ENCODE results near the gene OBSL1.

The OBSL1 gene

GRCh38 chr2:219537657-219538488, 33.5 kb downstream of the OBSL1 start:
- DNase-seq: no peak
- Mint-ChIP-seq H3K9me3 (no peaks in the 10 kb centered on the region), H3K27me3 (no peaks in the 10 kb centered on the region), H3K27ac (no peak overlapping the region), H3K4me3 (no peak overlapping the region), H3K4me1 (peaks cover 15% of the 10 kb centered on the region)
- no peak for ATAC-seq

DNA sequence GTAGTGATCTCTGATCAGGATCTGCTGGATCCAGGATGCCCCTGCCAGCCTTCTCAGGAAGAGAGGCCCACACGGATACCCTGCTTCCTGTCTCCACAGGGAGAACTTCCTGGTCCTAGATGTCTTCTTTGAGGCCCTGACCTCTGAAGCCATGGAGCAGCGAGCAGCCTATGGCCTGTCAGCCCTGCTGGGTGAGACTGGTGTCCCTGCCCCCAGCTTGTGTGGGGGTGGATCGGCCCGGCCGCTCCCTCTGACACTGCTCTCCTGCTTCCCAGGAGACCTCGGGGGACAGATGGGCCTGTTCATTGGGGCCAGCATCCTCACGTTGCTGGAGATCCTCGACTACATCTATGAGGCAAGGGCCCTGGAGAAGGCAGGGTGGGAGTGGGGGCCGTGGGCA, 34.4 kb downstream of the OBSL1 start:
- H3K27me3 Mint-ChIP-seq: peaks cover 7% of the 10 kb centered on the region
- H3K27ac Mint-ChIP-seq: peak overlapping the region in 1 of 2 donors; percentile 41
- no peaks in the 10 kb centered on the region for H3K9me3 Mint-ChIP-seq
- peaks cover 10% of the 10 kb centered on the region for H3K4me1 Mint-ChIP-seq
- no peak for ATAC-seq
- no peak for DNase-seq
- H3K4me3 Mint-ChIP-seq: no peak overlapping the region

DNA sequence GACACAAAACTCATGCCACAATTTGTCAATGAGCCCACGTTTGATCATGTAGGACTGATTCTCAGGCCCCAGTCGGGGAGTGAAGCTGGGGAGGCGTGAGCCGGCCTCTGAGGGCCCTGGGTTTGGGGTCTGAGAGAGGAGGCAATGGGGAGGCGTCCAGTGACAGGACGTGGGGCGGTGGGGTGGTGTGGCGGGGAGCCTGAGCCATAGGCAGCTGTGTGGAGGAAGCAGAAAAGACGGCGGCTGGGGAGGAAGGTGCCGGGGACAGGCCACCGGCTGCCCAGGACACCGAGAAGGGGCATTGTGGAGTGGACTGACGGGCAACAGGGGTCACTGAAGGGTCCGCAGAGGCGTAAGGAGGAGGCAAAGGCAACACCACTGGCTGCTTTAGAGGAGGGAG, 34.9 kb downstream of the OBSL1 start:
- H3K27me3 Mint-ChIP-seq: peaks cover 10% of the 10 kb centered on the region
- no peak overlapping the region for H3K27ac Mint-ChIP-seq
- H3K4me3 Mint-ChIP-seq: no peak overlapping the region
- H3K9me3 Mint-ChIP-seq: no peaks in the 10 kb centered on the region
- H3K4me1 Mint-ChIP-seq: peaks cover 4% of the 10 kb centered on the region
- DNase-seq: no peak
- ATAC-seq: no peak

DNA sequence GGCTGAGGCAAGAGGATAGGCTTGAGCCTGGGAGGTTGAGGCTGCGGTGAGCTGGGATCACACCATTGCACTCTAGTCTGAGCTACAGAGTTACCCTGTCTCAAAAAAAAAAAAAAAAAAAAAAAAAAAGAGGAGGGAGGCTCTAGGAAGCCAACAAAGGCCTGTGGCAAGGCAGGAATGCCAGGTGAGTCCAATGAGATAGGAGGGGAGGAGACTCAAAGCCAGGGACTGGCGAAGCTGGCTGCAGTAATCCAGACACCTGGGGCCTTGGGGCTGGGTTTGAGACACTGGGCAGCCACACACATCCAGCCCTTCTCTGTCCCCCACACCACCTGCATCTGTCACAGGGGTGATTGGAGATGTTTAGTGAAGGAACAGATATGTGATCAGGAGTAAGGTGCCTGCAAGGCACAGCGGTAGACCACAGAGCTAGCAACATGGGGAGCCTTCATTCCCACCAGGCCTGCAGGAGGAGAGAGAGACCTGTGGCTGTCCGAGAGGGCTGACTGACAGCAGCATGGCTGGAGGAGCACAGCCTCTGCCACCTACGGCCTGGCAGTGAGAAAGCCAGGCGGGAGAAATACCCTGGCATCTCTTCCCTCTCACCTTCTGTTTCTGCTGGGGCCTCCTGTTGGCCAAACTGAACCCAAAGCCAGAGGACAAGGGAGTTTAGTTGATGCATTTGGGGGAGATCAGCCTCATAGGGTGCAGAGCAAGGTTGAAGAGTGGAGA, 37.2 kb downstream of the OBSL1 start:
- Mint-ChIP-seq H3K27ac (no peak overlapping the region), H3K4me1 (peaks cover 8% of the 10 kb centered on the region), H3K9me3 (no peaks in the 10 kb centered on the region), H3K27me3 (peaks cover 33% of the 10 kb centered on the region), H3K4me3 (no peak overlapping the region)
- DNase-seq (no peak), ATAC-seq (no peak)

DNA sequence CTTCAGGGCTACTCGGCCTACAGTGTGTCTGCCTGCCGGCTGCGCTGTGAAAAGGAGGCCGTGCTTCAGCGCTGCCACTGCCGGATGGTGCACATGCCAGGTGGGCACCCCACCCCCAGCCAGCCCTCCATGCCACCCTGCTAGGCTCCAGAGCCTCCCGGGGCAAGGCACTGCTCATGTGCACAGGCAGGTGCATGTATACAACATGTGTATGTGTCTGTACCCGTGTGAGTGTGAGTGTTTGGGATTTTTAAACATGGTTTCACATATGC, 39.0 kb downstream of the OBSL1 start:
- DNase-seq: no peak
- Mint-ChIP-seq H3K9me3 (no peaks in the 10 kb centered on the region), H3K4me3 (no peak overlapping the region), H3K27me3 (peaks cover 51% of the 10 kb centered on the region), H3K4me1 (peaks cover 8% of the 10 kb centered on the region), H3K27ac (no peak overlapping the region)
- no peak for ATAC-seq

GRCh38 chr2:219531639-219532377, 39.5 kb downstream of the OBSL1 start:
- Mint-ChIP-seq H3K9me3 (no peaks in the 10 kb centered on the region), H3K4me3 (no peak overlapping the region), H3K27ac (no peak overlapping the region), H3K4me1 (peaks cover 8% of the 10 kb centered on the region), H3K27me3 (peaks cover 56% of the 10 kb centered on the region)
- no peak for DNase-seq
- ATAC-seq: no peak

DNA sequence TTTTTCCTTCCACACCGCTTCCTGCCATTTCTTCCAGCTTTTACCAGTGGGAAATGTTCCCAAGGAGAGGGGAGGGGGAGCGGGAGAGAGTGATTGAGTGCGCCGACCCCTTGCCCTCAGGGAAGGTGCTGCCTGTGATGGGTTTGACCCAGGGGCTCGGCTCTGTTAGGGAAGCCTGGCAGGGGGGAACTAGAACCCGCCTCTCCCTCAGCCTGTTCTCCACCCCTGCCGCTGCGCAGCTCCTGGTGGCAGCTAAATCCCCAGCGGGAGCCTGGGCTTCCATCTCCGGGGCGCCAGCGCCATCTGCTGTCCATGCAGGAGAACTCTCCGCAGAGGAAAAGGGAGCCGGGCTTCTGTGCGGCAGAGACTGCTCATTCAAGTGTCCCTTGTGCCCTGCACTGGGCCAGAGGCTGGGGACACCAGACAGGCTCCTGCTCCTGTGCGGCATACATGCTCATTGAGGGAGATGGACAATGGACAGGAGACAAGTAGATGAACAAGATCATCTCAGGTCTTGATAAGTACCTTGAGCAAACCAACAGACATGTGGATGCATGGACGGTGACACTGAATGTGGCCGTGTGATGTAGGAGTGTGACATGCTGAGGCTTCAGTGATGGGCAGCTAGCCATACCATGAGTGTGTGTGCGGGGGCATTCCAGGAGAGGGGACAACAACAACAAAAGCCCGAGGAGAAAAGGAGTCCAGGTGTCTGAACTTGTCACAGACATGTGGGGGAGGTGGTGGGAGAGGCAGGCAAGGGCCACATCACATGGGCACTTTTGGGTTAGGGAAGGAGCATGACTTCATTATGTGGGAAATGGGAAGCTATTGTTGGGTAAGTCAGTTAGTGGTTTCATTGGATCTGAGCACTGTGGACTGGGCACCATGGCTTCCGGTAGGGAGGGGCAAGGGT, 41.0 kb downstream of the OBSL1 start:
- peak; percentile 83 for ATAC-seq
- peak; percentile 85 to 86 for DNase-seq
- Mint-ChIP-seq H3K4me1 (peaks cover 8% of the 10 kb centered on the region), H3K4me3 (no peak overlapping the region), H3K27ac (no peak overlapping the region), H3K9me3 (no peaks in the 10 kb centered on the region), H3K27me3 (peaks cover 71% of the 10 kb centered on the region)

DNA sequence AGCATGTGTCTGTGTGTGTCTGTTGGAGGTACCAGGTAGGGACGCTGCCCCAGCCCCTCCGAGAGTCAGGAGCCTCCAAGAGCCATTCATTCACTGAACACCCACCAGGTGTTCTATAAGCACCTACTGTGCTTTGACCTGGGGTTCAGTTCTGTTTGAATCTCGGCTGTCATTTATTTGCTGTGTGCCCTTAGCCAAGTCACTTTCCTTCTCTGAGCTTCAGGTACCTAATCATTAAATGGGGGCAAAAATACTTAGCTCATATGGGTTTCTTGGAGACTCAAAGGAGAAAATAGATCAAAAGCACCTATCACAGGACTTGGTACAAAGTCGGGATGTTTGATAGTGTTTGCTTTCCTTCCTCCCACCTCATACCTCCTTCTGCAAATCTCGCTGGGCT, 43.9 kb downstream of the OBSL1 start:
- Mint-ChIP-seq H3K9me3 (no peaks in the 10 kb centered on the region), H3K4me1 (peaks cover 14% of the 10 kb centered on the region), H3K27ac (no peak overlapping the region), H3K4me3 (no peak overlapping the region), H3K27me3 (peaks cover 89% of the 10 kb centered on the region)
- no peak for ATAC-seq
- no peak for DNase-seq

- ATAC-seq (no peak), DNase-seq (no peak)
- Mint-ChIP-seq H3K27ac (no peak overlapping the region), H3K4me1 (peaks cover 16% of the 10 kb centered on the region), H3K4me3 (no peak overlapping the region), H3K27me3 (peaks cover 90% of the 10 kb centered on the region), H3K9me3 (no peaks in the 10 kb centered on the region)
These were observed 44.3 kb downstream of the OBSL1 start for GRCh38 chr2:219527076-219527394.

- peaks cover 21% of the 10 kb centered on the region for H3K4me1 Mint-ChIP-seq
- DNase-seq (no peak), ATAC-seq (no peak)
- peak overlapping the region in 1 of 2 donors; percentile 13 for H3K27ac Mint-ChIP-seq
- H3K4me3 Mint-ChIP-seq: no peak overlapping the region
- peaks cover 93% of the 10 kb centered on the region for H3K27me3 Mint-ChIP-seq
- H3K9me3 Mint-ChIP-seq: no peaks in the 10 kb centered on the region
These were observed 44.8 kb downstream of the OBSL1 start for GRCh38 chr2:219526320-219527075.

DNA sequence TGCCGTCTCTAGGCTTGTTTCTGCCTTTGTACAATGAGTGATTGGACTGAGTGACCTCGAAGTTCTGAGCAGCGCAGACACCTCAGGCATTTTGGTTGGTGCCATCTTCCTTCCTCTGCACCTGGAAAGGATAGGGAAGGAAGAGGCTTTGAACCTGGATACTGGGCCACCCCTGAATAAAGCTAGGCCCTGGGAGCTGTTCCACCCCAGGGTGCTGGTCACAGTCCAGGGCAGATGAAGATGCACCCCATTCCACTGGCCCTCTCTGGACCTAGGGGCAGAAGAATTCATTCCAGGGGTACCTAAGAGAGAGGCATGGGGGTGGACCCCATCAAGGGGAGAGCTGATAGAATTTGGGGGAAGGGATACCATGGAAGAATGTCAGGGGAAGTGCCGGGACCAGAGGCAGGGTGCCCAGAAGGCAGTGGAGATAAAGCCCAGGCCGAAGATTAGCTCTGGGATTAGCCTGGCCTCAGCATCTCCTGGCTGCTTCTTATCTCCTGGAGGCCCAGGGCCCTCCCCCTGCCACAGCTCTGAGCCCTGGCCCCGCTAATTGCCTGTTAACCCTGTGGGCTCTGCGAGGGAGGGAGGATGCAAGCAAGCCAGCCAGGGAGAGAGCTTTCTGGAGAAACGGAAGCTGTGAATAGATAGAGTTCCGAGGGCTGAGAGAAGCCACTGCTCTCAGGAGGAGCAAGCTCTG, 45.7 kb downstream of the OBSL1 start:
- peaks cover 93% of the 10 kb centered on the region for H3K27me3 Mint-ChIP-seq
- peaks cover 26% of the 10 kb centered on the region for H3K4me1 Mint-ChIP-seq
- ATAC-seq (no peak), DNase-seq (no peak)
- H3K9me3 Mint-ChIP-seq: no peaks in the 10 kb centered on the region
- H3K27ac Mint-ChIP-seq: no peak overlapping the region
- no peak overlapping the region for H3K4me3 Mint-ChIP-seq

DNA sequence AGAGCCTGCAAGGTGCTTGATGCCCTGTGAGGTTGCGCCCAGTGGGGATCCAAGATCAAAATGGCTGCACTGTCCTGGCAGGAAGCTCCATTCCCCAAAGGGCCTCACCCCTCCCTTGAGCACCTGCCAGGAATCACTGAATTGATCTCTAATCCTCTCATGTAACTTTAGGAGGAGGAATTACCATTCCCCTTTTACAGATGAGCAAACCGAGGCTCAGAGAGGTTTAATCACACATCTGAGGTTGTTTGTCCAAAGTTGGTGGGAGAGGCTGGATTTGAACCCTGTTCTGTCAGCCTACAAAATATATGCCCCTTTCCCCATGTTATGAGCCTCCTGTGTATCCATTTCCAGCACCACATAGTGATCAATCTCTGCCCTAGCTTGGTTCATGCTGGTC, 46.5 kb downstream of the OBSL1 start:
- ATAC-seq: no peak
- Mint-ChIP-seq H3K4me3 (no peak overlapping the region), H3K9me3 (no peaks in the 10 kb centered on the region), H3K27ac (no peak overlapping the region), H3K4me1 (peaks cover 20% of the 10 kb centered on the region), H3K27me3 (peaks cover 93% of the 10 kb centered on the region)
- no peak for DNase-seq

DNA sequence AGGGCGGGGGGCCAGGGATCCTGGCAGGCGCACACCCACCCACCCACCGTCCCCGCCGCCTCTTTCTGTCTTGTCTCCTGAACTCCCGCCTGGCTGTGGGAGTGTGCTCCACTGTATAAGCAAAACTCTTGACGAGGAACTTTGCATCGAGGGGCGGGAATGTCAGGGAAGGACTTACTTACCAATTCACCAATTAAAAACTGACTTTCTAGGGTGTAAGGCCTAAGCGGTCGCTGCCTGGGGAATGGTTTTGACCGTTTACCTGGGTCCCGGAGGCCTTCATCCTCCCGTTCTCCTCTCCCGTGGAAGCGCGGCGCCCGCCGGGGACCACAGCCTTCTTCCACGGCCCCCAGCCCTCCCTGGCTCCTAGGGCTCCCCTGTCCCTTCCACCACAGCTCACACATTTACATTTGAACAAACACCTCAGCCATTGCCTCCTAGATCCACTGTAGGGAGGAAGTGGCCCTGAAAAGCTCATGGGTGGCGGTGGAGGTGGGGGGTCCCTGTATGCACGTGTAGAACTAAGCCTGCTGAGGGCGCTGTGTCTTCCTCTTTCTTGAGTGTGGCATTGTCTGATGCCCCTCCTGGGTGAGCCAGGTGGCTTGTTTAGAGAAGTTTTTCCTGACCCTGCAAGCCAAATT, 48.2 kb downstream of the OBSL1 start:
- DNase-seq: no peak

More for the DNA sequence above, 48.2 kb downstream of the OBSL1 start:
- no peaks in the 10 kb centered on the region for H3K9me3 Mint-ChIP-seq
- peak overlapping the region in 1 of 2 donors; percentile 52 for H3K4me3 Mint-ChIP-seq
- H3K27me3 Mint-ChIP-seq: peaks cover 93% of the 10 kb centered on the region
- H3K27ac Mint-ChIP-seq: no peak overlapping the region
- peaks cover 18% of the 10 kb centered on the region for H3K4me1 Mint-ChIP-seq
- peak; percentile 19 for ATAC-seq
